Parathyroid adenoma (tissue), 2 donors: Measurements from ENCODE around the gene ANKRD63.

ENCODE experiments used
- H2AFZ ChIP-seq: fragments of 300-600 bp; sonication (generic); one replicate; pipeline ENCODE4 v1.7.0; 2017; ENCODE audit warnings: antibody characterized with exemption, mild to moderate bottlenecking
- H3K27ac ChIP-seq: fragments of 300-600 bp; sonication (generic); one replicate; pipeline ENCODE4 v1.7.0; 2017
- H3K27me3 ChIP-seq: fragments of 300-600 bp; sonication (generic); one replicate; pipeline ENCODE4 v1.7.0; 2017; ENCODE audit warnings: low read length; ENCODE audit not compliant: control insufficient read depth, insufficient read depth
- H3K36me3 ChIP-seq: fragments of 300-600 bp; sonication (generic); one replicate; pipeline ENCODE4 v1.7.0; 2017; ENCODE audit warnings: low read length; ENCODE audit not compliant: control insufficient read depth, insufficient read depth
- H3K4me1 ChIP-seq: fragments of 300-600 bp; sonication (generic); one replicate; pipeline ENCODE4 v1.7.0; 2017; ENCODE audit warnings: control low read depth
- H3K4me2 ChIP-seq: fragments of 300-600 bp; sonication (generic); one replicate; pipeline ENCODE4 v1.7.0; 2017; ENCODE audit warnings: low read length
- H3K4me3 ChIP-seq: fragments of 300-600 bp; sonication (generic); one replicate; pipeline ENCODE4 v1.7.0; 2017; ENCODE audit warnings: low read depth, low read length
- H3K79me2 ChIP-seq: fragments of 300-600 bp; sonication (generic); one replicate; pipeline ENCODE4 v1.7.0; 2017; ENCODE audit warnings: control low read depth
- H3K9ac ChIP-seq: fragments of 300-600 bp; sonication (generic); one replicate; pipeline ENCODE4 v1.7.0; 2017; ENCODE audit warnings: mild to moderate bottlenecking
- H3K9me3 ChIP-seq: fragments of 300-600 bp; sonication (generic); one replicate; pipeline ENCODE4 v1.7.0; 2017; ENCODE audit warnings: low read length; ENCODE audit not compliant: control insufficient read depth
- CTCF ChIP-seq: fragments of 300-600 bp; sonication (generic); IDR thresholded peaks from one replicate; pipeline ENCODE4 v1.7.0; 2017; ENCODE audit warnings: antibody characterized with exemption, mild to moderate bottlenecking
- donor health status: primary hyperparathyroidism.

ANKRD63 gene

DNA sequence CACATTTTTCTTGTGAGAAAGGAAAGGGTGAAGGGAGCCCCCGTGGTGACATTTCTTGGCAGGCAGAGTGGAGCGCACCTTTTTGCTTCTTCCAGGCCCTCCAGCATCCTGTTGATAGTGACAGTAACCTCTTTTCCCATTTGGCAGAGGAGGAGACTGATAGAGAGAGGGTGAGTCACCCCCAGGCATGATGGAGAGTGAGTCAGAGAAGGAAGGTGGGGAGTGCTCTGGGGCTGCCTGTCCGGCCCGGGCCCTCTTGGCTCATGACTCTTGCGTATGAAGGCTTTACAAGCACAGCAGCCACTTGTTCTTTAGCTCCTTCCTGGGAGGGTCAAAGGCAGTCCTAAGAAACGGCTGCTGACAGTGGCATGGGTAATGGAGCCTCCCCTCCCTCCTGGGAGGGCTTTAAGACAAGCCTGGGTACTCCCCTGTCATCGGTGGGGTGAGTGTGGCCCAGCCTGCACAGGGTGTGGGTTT lies 16.0 kb downstream of the ANKRD63 start:
- Histone ChIP-seq H3K27ac (no peak overlapping the region), H3K79me2 (no peaks in the 10 kb centered on the region), H2AFZ (no peak overlapping the region), H3K4me3 (no peak overlapping the region), H3K9me3 (no peaks in the 10 kb centered on the region), H3K36me3 (no peaks in the 10 kb centered on the region), H3K4me1 (no peaks in the 10 kb centered on the region), H3K4me2 (no peak overlapping the region), H3K27me3 (no peaks in the 10 kb centered on the region), H3K9ac (no peak overlapping the region)
- no peak for TF ChIP-seq CTCF

DNA sequence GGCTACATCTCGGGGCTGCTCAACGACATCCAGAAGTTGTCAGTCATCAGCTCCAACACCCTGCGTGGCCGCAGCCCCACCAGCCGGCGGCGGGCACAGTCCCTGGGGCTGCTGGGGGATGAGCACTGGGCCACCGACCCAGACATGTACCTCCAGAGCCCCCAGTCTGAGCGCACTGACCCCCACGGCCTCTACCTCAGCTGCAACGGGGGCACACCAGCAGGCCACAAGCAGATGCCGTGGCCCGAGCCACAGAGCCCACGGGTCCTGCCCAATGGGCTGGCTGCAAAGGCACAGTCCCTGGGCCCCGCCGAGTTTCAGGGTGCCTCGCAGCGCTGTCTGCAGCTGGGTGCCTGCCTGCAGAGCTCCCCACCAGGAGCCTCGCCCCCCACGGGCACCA lies 17.0 kb downstream of the ANKRD63 start:
- Histone ChIP-seq H3K9ac (no peak overlapping the region), H3K36me3 (no peaks in the 10 kb centered on the region), H3K4me2 (no peak overlapping the region)

GRCh38 chr15:40265355-40265754 lies 17.5 kb downstream of the ANKRD63 start:
- H3K9me3 ChIP-seq = no peaks in the 10 kb centered on the region
- H3K27ac ChIP-seq = no peak overlapping the region
- H3K9ac ChIP-seq = no peak overlapping the region
- H3K79me2 ChIP-seq = no peaks in the 10 kb centered on the region
- no peak overlapping the region for H3K4me3 ChIP-seq
- H3K4me1 ChIP-seq = no peaks in the 10 kb centered on the region
- H3K27me3 ChIP-seq = no peaks in the 10 kb centered on the region
- TF ChIP-seq CTCF = no peak
- H3K36me3 ChIP-seq = no peaks in the 10 kb centered on the region
- H3K4me2 ChIP-seq = no peak overlapping the region
- no peak overlapping the region for H2AFZ ChIP-seq

More for the DNA sequence above, 17.0 kb downstream of the ANKRD63 start:
- H2AFZ ChIP-seq = no peak overlapping the region
- H3K9me3 ChIP-seq = no peaks in the 10 kb centered on the region
- no peak overlapping the region for H3K27ac ChIP-seq
- no peaks in the 10 kb centered on the region for H3K4me1 ChIP-seq
- no peak overlapping the region for H3K4me3 ChIP-seq
- H3K27me3 ChIP-seq = no peaks in the 10 kb centered on the region
- H3K79me2 ChIP-seq = no peaks in the 10 kb centered on the region
- no peak for TF ChIP-seq CTCF

- H3K27ac ChIP-seq = no peak overlapping the region
- no peak for TF ChIP-seq CTCF
- no peaks in the 10 kb centered on the region for H3K79me2 ChIP-seq
- no peak overlapping the region for H3K4me2 ChIP-seq
- H3K4me3 ChIP-seq = no peak overlapping the region
- no peak overlapping the region for H3K9ac ChIP-seq
- no peaks in the 10 kb centered on the region for H3K4me1 ChIP-seq
- no peaks in the 10 kb centered on the region for H3K9me3 ChIP-seq
- H3K36me3 ChIP-seq = no peaks in the 10 kb centered on the region
- H2AFZ ChIP-seq = no peak overlapping the region
- no peaks in the 10 kb centered on the region for H3K27me3 ChIP-seq
Observed at GRCh38 chr15:40264321-40265153, 18.3 kb downstream of the ANKRD63 start.
